Esophagus muscularis mucosa (tissue), 3 donors: Measurements from ENCODE around the gene C1R.

ENCODE experiments used
- EP300 ChIP-seq: sonication (generic); formaldehyde crosslinking; IDR thresholded peaks from one replicate; pipeline ENCODE4 v1.6.1; 2017; ENCODE audit warnings: antibody characterized with exemption
- TF ChIP-seq, protein P1 (sequence below), 3 experiments: fragments of 200-600 bp in 2 of 3; fragments of 450-650 bp in 1 of 3; sonication (generic) in 2 of 3; IDR thresholded peaks; one replicate each; pipeline ENCODE4 v1.5.1; 2017 to 2019; ENCODE audit warnings: antibody characterized with exemption in 3 of 3, mild to moderate bottlenecking in 2 of 3, moderate library complexity in 1 of 3

- TF ChIP-seq EP300, result no peak
- TF ChIP-seq, protein P1, sequence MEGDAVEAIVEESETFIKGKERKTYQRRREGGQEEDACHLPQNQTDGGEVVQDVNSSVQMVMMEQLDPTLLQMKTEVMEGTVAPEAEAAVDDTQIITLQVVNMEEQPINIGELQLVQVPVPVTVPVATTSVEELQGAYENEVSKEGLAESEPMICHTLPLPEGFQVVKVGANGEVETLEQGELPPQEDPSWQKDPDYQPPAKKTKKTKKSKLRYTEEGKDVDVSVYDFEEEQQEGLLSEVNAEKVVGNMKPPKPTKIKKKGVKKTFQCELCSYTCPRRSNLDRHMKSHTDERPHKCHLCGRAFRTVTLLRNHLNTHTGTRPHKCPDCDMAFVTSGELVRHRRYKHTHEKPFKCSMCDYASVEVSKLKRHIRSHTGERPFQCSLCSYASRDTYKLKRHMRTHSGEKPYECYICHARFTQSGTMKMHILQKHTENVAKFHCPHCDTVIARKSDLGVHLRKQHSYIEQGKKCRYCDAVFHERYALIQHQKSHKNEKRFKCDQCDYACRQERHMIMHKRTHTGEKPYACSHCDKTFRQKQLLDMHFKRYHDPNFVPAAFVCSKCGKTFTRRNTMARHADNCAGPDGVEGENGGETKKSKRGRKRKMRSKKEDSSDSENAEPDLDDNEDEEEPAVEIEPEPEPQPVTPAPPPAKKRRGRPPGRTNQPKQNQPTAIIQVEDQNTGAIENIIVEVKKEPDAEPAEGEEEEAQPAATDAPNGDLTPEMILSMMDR (IDR thresholded peaks at IDR 0.05), result no peak
Observed at GRCh38 chr12:7076493-7076892, 15.8 kb downstream of the C1R start.
